Endothelial cell of umbilical vein (primary cell): ENCODE measurements around the gene CARMIL1.

Experiments used
- CTCF ChIP-seq, 2 donors: IDR thresholded peaks; 1 replicate in 1 of 2; 2 replicates in 1 of 2; pipeline ENCODE4 v1.5.1; 2011; ENCODE audit warnings: low read length in 2 of 2, mild to moderate bottlenecking in 2 of 2, moderate library complexity in 2 of 2, control low read depth in 1 of 2, inconsistent platforms in 1 of 2, low read depth in 1 of 2; ENCODE audit not compliant: insufficient read depth in 1 of 2; ENCODE audit errors: extremely low read depth in 1 of 2
- EZH2 ChIP-seq: IDR thresholded peaks from 2 replicates; pipeline ENCODE4 v1.6.1; 2012; ENCODE audit warnings: borderline replicate concordance, low read depth, mild to moderate bottlenecking, moderate library complexity, low read length, inconsistent platforms; ENCODE audit not compliant: severe bottlenecking
- JUN ChIP-seq: IDR thresholded peaks from 2 replicates; pipeline ENCODE4 v1.6.1; 2011; ENCODE audit warnings: borderline replicate concordance, low read depth; ENCODE audit not compliant: insufficient read length, insufficient read depth
- POLR2A ChIP-seq: IDR thresholded peaks from 2 replicates; pipeline ENCODE4 v1.6.1; 2012; ENCODE audit warnings: low read depth, mild to moderate bottlenecking, control low read depth, low read length
- TF ChIP-seq, protein P1 (sequence below): IDR thresholded peaks from 2 replicates; pipeline ENCODE4 v1.6.1; 2011; ENCODE audit not compliant: insufficient read depth, insufficient read length

GRCh38 chr6:25439368-25439767, 160.2 kb downstream of the CARMIL1 start:
- no peak for TF ChIP-seq EZH2
- no peak for TF ChIP-seq POLR2A
- TF ChIP-seq, protein P1, sequence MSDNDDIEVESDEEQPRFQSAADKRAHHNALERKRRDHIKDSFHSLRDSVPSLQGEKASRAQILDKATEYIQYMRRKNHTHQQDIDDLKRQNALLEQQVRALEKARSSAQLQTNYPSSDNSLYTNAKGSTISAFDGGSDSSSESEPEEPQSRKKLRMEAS: no peak
- TF ChIP-seq CTCF (IDR thresholded peaks at IDR 0.05; ENCODE audit: extremely low read depth in 1 of 2, insufficient read depth in 1 of 2, low read depth in 1 of 2, low read length in 2 of 2): no peak
- TF ChIP-seq JUN: no peak
